Kidney (tissue), 14 donors: ENCODE data around the gene HES3. TPM values are rescaled to one million over a fixed set of nuclear protein-coding genes. Genes with fewer than 3 reads are reported as not detected.

Source experiments
- DNase-seq, 5 donors: peaks; one replicate each; pipeline ENCODE4 v3.0.0-alpha.2; 2013 to 2020
- FAIRE-seq: peaks from 2 replicates; lab custom pipeline; 2012; peaks lifted over from hg19 to GRCh38; lab: Jason Lieb, UNC
- H3K27ac ChIP-seq, 2 donors: one replicate each; pipeline ENCODE4 v1.7.0; 2013; ENCODE audit warnings: low read depth in 2 of 2, low read length in 2 of 2, inconsistent platforms in 1 of 2
- H3K27me3 ChIP-seq: one replicate; pipeline ENCODE4 v1.7.1; 2013; ENCODE audit warnings: low read length, inconsistent platforms; ENCODE audit not compliant: control insufficient read depth, insufficient read depth
- H3K36me3 ChIP-seq, 3 donors: one replicate each; pipeline versions ENCODE4 v1.7.0 to v1.7.1; 2013; ENCODE audit warnings: low read length in 3 of 3, control low read depth in 1 of 3, inconsistent platforms in 1 of 3; ENCODE audit not compliant: insufficient read depth in 3 of 3, control insufficient read depth in 2 of 3
- H3K4me1 ChIP-seq, 3 donors: one replicate each; pipeline versions ENCODE4 v1.7.0 to v1.7.1; 2013; ENCODE audit warnings: low read length in 3 of 3, inconsistent platforms in 1 of 3, low read depth in 1 of 3; ENCODE audit not compliant: control insufficient read depth in 2 of 3, insufficient read depth in 2 of 3
- H3K4me3 ChIP-seq, 3 donors: one replicate each; pipeline versions ENCODE4 v1.7.0 to v1.8.1; 2013; ENCODE audit warnings: low read length in 3 of 3, control low read depth in 1 of 3, inconsistent platforms in 1 of 3
- H3K9ac ChIP-seq, 3 donors: one replicate each; pipeline versions ENCODE4 v1.7.0 to v1.7.1; 2013; ENCODE audit warnings: low read length in 3 of 3, control low read depth in 1 of 3, inconsistent platforms in 1 of 3
- H3K9me3 ChIP-seq, 3 donors: one replicate each; pipeline versions ENCODE4 v1.7.0 to v1.7.1; 2013; ENCODE audit warnings: low read length in 3 of 3, control low read depth in 1 of 3, inconsistent platforms in 1 of 3; ENCODE audit not compliant: control insufficient read depth in 2 of 3, insufficient read depth in 1 of 3
- CTCF ChIP-seq: IDR thresholded peaks from 3 replicates; pipeline ENCODE4 v1.5.1; 2012; ENCODE audit warnings: mild to moderate bottlenecking, moderate library complexity, borderline replicate concordance; ENCODE audit not compliant: insufficient read depth; ENCODE audit errors: extremely low read depth
- intact Hi-C: fragments of 100-400 bp; cut with DNase I; formaldehyde crosslinking; loops from one replicate; pipeline ENCODE4 v1.11.1; 2022
- polyA plus RNA-seq: library from polyadenylated mRNA; stranded (reverse); fragments of 350-450 nt; fragmentation: Illumina TruSeq; extraction: RNeasy Lipid Tissue Mini Kit (QIAGEN cat#74804); gene quantifications from one replicate; pipeline ENCODE4 v1.2.3, GENCODE V29; 2014; ENCODE audit warnings: low read depth, low replicate concordance; ENCODE audit not compliant: insufficient read depth
- total RNA-seq: library from RNA; stranded (reverse); fragmentation: NEBNext Ultra II Directional; extraction: Animal tissue kit (Norgen Biotek cat#: 25700); gene quantifications from one replicate; pipeline ENCODE4 v1.2.1, GENCODE V29; 2021
- donor health status: control.
- donor health status: control.
- donor health status: control.
- donor health status: control.
- donor health status: control.
- donor health status: DM: yes; HTN: yes; CAD: no.
- donor health status: Normal renal cell carcinoma (clear cell type).

The HES3 gene
- total and polyA plus RNA-seq, 2 donors from 2014 or later = not detected

DNA sequence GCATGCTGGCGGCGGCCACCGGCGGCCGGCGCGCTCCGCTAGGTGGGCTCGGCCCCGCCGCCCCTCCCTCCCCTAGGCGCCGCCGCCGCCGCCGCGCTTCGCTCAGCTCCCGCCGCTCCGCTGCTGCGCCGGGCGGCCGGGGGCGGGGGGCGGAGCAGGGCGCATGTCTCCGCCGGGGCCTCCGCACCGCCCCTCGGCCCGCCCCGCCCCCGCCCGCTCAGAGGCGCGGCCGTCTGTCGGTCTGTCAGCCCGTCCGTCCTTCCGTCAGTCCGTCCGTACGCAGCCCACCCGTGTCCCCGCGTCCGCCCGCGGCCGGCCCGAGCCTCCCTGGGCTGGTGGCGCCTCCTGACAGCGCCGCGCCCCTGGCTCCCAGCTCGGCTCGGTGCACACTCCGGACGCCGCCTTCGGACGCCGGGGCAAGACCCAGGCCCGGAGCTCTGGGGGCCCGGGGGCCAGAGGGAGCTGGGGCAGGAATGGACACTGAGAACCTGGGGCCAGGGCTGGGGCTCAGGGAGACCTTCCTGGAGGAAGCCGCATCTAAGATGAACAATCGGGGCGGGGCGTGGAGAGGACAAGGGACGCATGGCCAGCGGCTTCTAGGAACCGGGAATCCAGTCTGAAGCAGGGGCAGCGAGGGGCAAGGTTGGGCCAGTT lies 17.1 kb downstream of the HES3 start, which contains the start of gene GPR153:
GPR153 (minus strand) TSS at position 138 of the 654 bp plus-strand sequence. CDS start 6,193 bp downstream, outside the sequence.
- Histone ChIP-seq H3K27me3 (no peaks in the 10 kb centered on the region), H3K36me3 (no peaks in the 10 kb centered on the region), H3K9ac (no peak within 1 kb of the TSS), H3K9me3 (no peaks in the 10 kb centered on the region), H3K4me1 (peaks cover 0 to 7% (median 2%) of the 10 kb centered on the region in 3 donors), H3K4me3 (peak within 1 kb of the TSS in 1 of 3 donors; percentile 13), H3K27ac (no peak within 1 kb of the TSS)
- no peak for FAIRE-seq
- peak in 1 of 5 donors; percentile 77 for DNase-seq
- intact Hi-C loops = no loop called here
- TF ChIP-seq CTCF = no peak

DNA sequence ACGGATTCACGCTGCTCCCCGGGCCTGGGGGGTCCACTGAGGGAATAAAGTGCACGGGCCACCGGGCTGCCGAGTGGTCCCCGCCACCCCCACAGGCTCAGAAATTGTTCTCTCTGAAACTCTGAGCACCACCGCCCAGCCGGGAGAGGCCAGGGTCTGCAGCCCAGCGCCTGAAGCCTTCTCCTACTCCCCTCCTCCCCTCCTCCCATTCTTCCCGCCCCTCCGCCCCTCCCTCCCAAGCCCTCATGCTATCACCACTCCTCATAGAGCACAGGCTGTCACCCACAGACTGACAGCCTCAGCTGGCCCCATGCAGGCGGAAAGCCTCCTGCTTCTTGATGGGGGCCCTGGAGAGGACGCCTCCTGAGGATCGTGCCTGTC lies 17.6 kb downstream of the HES3 start:
- Histone ChIP-seq H3K4me1 (peaks cover 0 to 7% (median 2%) of the 10 kb centered on the region in 3 donors), H3K9me3 (no peaks in the 10 kb centered on the region), H3K27me3 (no peaks in the 10 kb centered on the region), H3K9ac (no peak overlapping the region), H3K4me3 (no peak overlapping the region), H3K36me3 (no peaks in the 10 kb centered on the region), H3K27ac (no peak overlapping the region)
- DNase-seq (peak in 2 of 5 donors; percentile 57 to 72), FAIRE-seq (no peak)
- intact Hi-C loops = no loop called here
- no peak for TF ChIP-seq CTCF

DNA sequence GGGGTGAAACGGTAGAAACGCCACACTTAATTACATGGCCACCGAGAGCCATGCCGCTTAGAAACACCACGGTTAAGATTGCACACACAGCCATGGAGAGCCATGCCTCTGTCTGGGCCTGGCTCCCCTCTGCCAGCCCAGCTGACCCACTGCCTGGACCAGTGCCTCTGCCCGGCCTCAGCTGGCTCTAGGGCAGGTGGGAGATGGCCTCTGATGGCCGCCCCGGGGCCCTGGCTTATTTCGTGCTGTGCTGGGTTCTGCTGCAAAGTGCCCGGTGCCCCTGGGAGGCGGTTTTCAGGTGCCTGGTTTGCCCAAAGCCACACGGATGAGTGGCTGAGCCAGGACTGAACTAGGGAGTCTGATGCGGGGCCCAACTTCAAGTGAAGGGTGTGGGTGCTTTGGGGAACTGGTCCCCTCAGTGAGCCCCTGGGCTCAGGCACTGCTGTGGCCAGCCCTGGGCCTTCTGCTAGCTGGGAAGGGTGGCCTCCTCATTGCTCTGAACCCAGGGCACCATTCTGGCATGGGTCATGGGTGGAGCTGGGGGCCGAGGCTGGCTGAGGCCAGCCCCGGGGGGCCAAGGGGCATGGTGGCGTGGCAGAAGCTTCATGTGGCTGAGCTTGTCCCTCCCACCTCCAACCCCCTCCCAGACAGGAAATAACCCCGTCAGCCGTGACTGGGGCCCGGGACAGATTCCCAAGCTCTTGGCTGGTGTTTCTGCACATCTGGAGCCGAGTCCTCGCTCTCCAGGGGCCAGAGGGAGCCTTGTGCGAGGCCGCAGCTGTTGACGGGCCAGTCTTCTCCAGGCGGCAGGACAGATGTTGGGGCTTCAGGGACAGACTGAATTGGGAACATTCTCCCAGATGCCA lies 18.8 kb downstream of the HES3 start:
- DNase-seq (peak in 4 of 5 donors; percentile 71 to 90 (median 78)), FAIRE-seq (no peak)
- Histone ChIP-seq H3K27ac (peak overlapping the region in 1 of 2 donors; percentile 13), H3K9me3 (no peaks in the 10 kb centered on the region), H3K27me3 (no peaks in the 10 kb centered on the region), H3K4me1 (peaks cover 0 to 7% (median 2%) of the 10 kb centered on the region in 3 donors), H3K36me3 (no peaks in the 10 kb centered on the region), H3K9ac (no peak overlapping the region), H3K4me3 (no peak overlapping the region)
- TF ChIP-seq CTCF = no peak
- intact Hi-C loops = no loop called here
